Activated naive CD4-positive, alpha-beta T cell treated with anti-CD3 and anti-CD28 coated beads for 36 hours (primary cell): Measurements from ENCODE around the gene MTHFD2L. TPM values are rescaled to one million over a fixed set of nuclear protein-coding genes. Genes with fewer than 3 reads are reported as not detected.
A peak's percentile ranks its signal among the peaks of the same experiment; 100 is the strongest.

Source experiments
- CTCF ChIA-PET: fragments of 350-600 bp; sonication (Branson Sonifier 250); formaldehyde crosslinking; loops from one replicate; lab custom pipeline; 2021; ENCODE audit warnings: antibody characterized with exemption; lab: Charles Lee
- DNase-seq: peaks from one replicate; pipeline ENCODE4 v3.0.0-alpha.2; 2020
- H3K27ac Mint-ChIP-seq: one replicate; pipeline ENCODE4 v1.8.0; 2021; ENCODE audit warnings: mild to moderate bottlenecking, mixed read lengths
- H3K27me3 Mint-ChIP-seq: one replicate; pipeline ENCODE4 v1.8.0; 2021; ENCODE audit warnings: low read depth, mixed read lengths
- H3K36me3 Mint-ChIP-seq: one replicate; pipeline ENCODE4 v1.8.0; 2021; ENCODE audit warnings: low read depth, mixed read lengths
- H3K4me1 Mint-ChIP-seq: one replicate; pipeline ENCODE4 v1.8.0; 2021; ENCODE audit warnings: low read depth, mixed read lengths
- H3K4me3 Mint-ChIP-seq: one replicate; pipeline ENCODE4 v1.8.0; 2021; ENCODE audit warnings: mild to moderate bottlenecking, moderate library complexity, mixed read lengths
- H3K9me3 Mint-ChIP-seq: one replicate; pipeline ENCODE4 v1.8.0; 2021; ENCODE audit warnings: mixed read lengths
- intact Hi-C: fragments of 100-400 bp; cut with micrococcal nuclease; formaldehyde crosslinking; loops from one replicate; pipeline ENCODE4 v1.15.1; 2023
- total RNA-seq, 2 experiments: library from RNA; stranded (reverse); gene quantifications; one replicate each; pipeline ENCODE4 v1.2.3, GENCODE V29; 2021

The MTHFD2L gene
- 1 to 10 TPM; 4.8 to 5.3 TPM for total RNA-seq

- intact Hi-C loops = loop anchor here (2.0 to 5.0 kb wide), 3 partner anchors 289 to 1354 kb away; partner anchors contain the start of genes ANKRD17, AREG, RCHY1 and THAP6
- no peaks in the 10 kb centered on the region for H3K9me3 Mint-ChIP-seq
- peak within 1 kb of the TSS; percentile 83 for H3K27ac Mint-ChIP-seq
- peak within 1 kb of the TSS; percentile 87 for H3K4me3 Mint-ChIP-seq
- CTCF ChIA-PET = no interaction called here
- H3K36me3 Mint-ChIP-seq = peaks cover 24% of the 10 kb centered on the region
- peak; percentile 83 for DNase-seq
- peaks cover 4% of the 10 kb centered on the region for H3K27me3 Mint-ChIP-seq
- H3K4me1 Mint-ChIP-seq = peaks cover 23% of the 10 kb centered on the region
Observed at GRCh38 chr4:74157561-74158465, at the start of gene MTHFD2L. Gene MTHFD2L, plus strand, starts transcription at chr4:74158118. Its CDS starts 21 bp downstream, at chr4:74158139.

GRCh38 chr4:74108457-74109115 lies 49.3 kb upstream of the MTHFD2L start:
- CTCF ChIA-PET = no interaction called here
- Mint-ChIP-seq H3K4me3 (no peak overlapping the region), H3K27me3 (peaks cover 8% of the 10 kb centered on the region), H3K4me1 (no peaks in the 10 kb centered on the region), H3K27ac (no peak overlapping the region), H3K9me3 (no peaks in the 10 kb centered on the region), H3K36me3 (no peaks in the 10 kb centered on the region)
- DNase-seq = no peak
- intact Hi-C loops = no loop called here

- no peaks in the 10 kb centered on the region for H3K4me1 Mint-ChIP-seq
- intact Hi-C loops = no loop called here
- H3K27me3 Mint-ChIP-seq = peaks cover 8% of the 10 kb centered on the region
- H3K36me3 Mint-ChIP-seq = no peaks in the 10 kb centered on the region
- DNase-seq = no peak
- H3K27ac Mint-ChIP-seq = no peak overlapping the region
- no peak overlapping the region for H3K4me3 Mint-ChIP-seq
- H3K9me3 Mint-ChIP-seq = no peaks in the 10 kb centered on the region
- CTCF ChIA-PET = no interaction called here
Observed at GRCh38 chr4:74109116-74109869, 48.6 kb upstream of the MTHFD2L start.

GRCh38 chr4:74109870-74110605 lies 47.9 kb upstream of the MTHFD2L start:
- no peaks in the 10 kb centered on the region for H3K9me3 Mint-ChIP-seq
- CTCF ChIA-PET = interaction anchor here (0.6 kb wide), 1 partner anchor 39 kb away, joined by 3 read pairs; no protein-coding TSS in a partner anchor
- intact Hi-C loops = no loop called here
- no peaks in the 10 kb centered on the region for H3K36me3 Mint-ChIP-seq
- H3K27ac Mint-ChIP-seq = peak overlapping the region; percentile 41
- no peak overlapping the region for H3K4me3 Mint-ChIP-seq
- H3K27me3 Mint-ChIP-seq = peaks cover 5% of the 10 kb centered on the region
- no peak for DNase-seq
- no peaks in the 10 kb centered on the region for H3K4me1 Mint-ChIP-seq

- Mint-ChIP-seq H3K4me3 (no peak overlapping the region), H3K36me3 (no peaks in the 10 kb centered on the region), H3K27ac (no peak overlapping the region), H3K9me3 (no peaks in the 10 kb centered on the region), H3K27me3 (peaks cover 4% of the 10 kb centered on the region), H3K4me1 (no peaks in the 10 kb centered on the region)
- intact Hi-C loops = no loop called here
- CTCF ChIA-PET = interaction anchor here (0.6 kb wide), 1 partner anchor 40 kb away, joined by 3 read pairs; no protein-coding TSS in a partner anchor
- DNase-seq = no peak
Observed at GRCh38 chr4:74110670-74111069, 47.2 kb upstream of the MTHFD2L start.

- Mint-ChIP-seq H3K27me3 (no peaks in the 10 kb centered on the region), H3K27ac (no peak overlapping the region), H3K4me1 (no peaks in the 10 kb centered on the region), H3K4me3 (no peak overlapping the region), H3K36me3 (no peaks in the 10 kb centered on the region), H3K9me3 (no peaks in the 10 kb centered on the region)
- CTCF ChIA-PET = interaction anchor here (0.6 kb wide), 1 partner anchor 69 kb away, joined by 3 read pairs; no protein-coding TSS in a partner anchor
- intact Hi-C loops = no loop called here
- no peak for DNase-seq
Observed at GRCh38 chr4:74111306-74111975, 46.5 kb upstream of the MTHFD2L start.

- Mint-ChIP-seq H3K27ac (no peak overlapping the region), H3K27me3 (no peaks in the 10 kb centered on the region), H3K9me3 (no peaks in the 10 kb centered on the region), H3K4me1 (no peaks in the 10 kb centered on the region), H3K4me3 (no peak overlapping the region), H3K36me3 (no peaks in the 10 kb centered on the region)
- CTCF ChIA-PET = interaction anchor here (0.6 kb wide), 1 partner anchor 68 kb away, joined by 3 read pairs; no protein-coding TSS in a partner anchor
- intact Hi-C loops = no loop called here
- no peak for DNase-seq
Observed at GRCh38 chr4:74111990-74112389, 45.9 kb upstream of the MTHFD2L start.

- H3K9me3 Mint-ChIP-seq = no peaks in the 10 kb centered on the region
- H3K4me3 Mint-ChIP-seq = no peak overlapping the region
- H3K4me1 Mint-ChIP-seq = no peaks in the 10 kb centered on the region
- H3K27ac Mint-ChIP-seq = no peak overlapping the region
- CTCF ChIA-PET = no interaction called here
- no peaks in the 10 kb centered on the region for H3K36me3 Mint-ChIP-seq
- no peaks in the 10 kb centered on the region for H3K27me3 Mint-ChIP-seq
- intact Hi-C loops = no loop called here
- no peak for DNase-seq
Observed at GRCh38 chr4:74112399-74113105, 45.4 kb upstream of the MTHFD2L start.

- CTCF ChIA-PET = no interaction called here
- no peaks in the 10 kb centered on the region for H3K36me3 Mint-ChIP-seq
- no peak overlapping the region for H3K4me3 Mint-ChIP-seq
- no peak overlapping the region for H3K27ac Mint-ChIP-seq
- DNase-seq = no peak
- no peaks in the 10 kb centered on the region for H3K4me1 Mint-ChIP-seq
- H3K9me3 Mint-ChIP-seq = no peaks in the 10 kb centered on the region
- intact Hi-C loops = no loop called here
- no peaks in the 10 kb centered on the region for H3K27me3 Mint-ChIP-seq
Observed at GRCh38 chr4:74114234-74114633, 43.7 kb upstream of the MTHFD2L start.

GRCh38 chr4:74117024-74117534 lies 40.8 kb upstream of the MTHFD2L start:
- H3K36me3 Mint-ChIP-seq = no peaks in the 10 kb centered on the region
- H3K9me3 Mint-ChIP-seq = peaks cover 3% of the 10 kb centered on the region
- DNase-seq = no peak
- no peak overlapping the region for H3K27ac Mint-ChIP-seq
- CTCF ChIA-PET = no interaction called here
- intact Hi-C loops = no loop called here
- peaks cover 3% of the 10 kb centered on the region for H3K27me3 Mint-ChIP-seq
- H3K4me3 Mint-ChIP-seq = no peak overlapping the region
- H3K4me1 Mint-ChIP-seq = no peaks in the 10 kb centered on the region
